ENCODE measurements around the gene CEACAM6.

Gene CEACAM6

GRCh38 chr19:41734156-41734555 lies 21.2 kb upstream of the CEACAM6 start:
- TF ChIP-seq, protein P1, sequence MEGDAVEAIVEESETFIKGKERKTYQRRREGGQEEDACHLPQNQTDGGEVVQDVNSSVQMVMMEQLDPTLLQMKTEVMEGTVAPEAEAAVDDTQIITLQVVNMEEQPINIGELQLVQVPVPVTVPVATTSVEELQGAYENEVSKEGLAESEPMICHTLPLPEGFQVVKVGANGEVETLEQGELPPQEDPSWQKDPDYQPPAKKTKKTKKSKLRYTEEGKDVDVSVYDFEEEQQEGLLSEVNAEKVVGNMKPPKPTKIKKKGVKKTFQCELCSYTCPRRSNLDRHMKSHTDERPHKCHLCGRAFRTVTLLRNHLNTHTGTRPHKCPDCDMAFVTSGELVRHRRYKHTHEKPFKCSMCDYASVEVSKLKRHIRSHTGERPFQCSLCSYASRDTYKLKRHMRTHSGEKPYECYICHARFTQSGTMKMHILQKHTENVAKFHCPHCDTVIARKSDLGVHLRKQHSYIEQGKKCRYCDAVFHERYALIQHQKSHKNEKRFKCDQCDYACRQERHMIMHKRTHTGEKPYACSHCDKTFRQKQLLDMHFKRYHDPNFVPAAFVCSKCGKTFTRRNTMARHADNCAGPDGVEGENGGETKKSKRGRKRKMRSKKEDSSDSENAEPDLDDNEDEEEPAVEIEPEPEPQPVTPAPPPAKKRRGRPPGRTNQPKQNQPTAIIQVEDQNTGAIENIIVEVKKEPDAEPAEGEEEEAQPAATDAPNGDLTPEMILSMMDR (conservative IDR thresholded peaks at IDR 0.05; ENCODE audit: low read depth, low read length), result no peak
- Histone ChIP-seq H3K9ac (no peak overlapping the region), H3K4me3 (IDR thresholded peaks at IDR 0.05; ENCODE audit: insufficient read depth, low read depth, low read length) (no peak overlapping the region), H3K79me2 (ENCODE audit: insufficient read depth, low read depth) (no peaks in the 10 kb centered on the region), H3K27ac (no peak overlapping the region), H2AFZ (ENCODE audit: low read depth) (no peak overlapping the region), H4K20me1 (ENCODE audit: insufficient read depth) (no peaks in the 10 kb centered on the region), H3K36me3 (ENCODE audit: insufficient read depth) (no peaks in the 10 kb centered on the region), H3K4me1 (ENCODE audit: low read depth, poor library complexity, severe bottlenecking) (no peaks in the 10 kb centered on the region), H3K27me3 (ENCODE audit: insufficient read depth, low read depth) (peaks cover 81% of the 10 kb centered on the region; the same call in 1 of the 2 replicates), H3K4me2 (no peak overlapping the region)

DNA sequence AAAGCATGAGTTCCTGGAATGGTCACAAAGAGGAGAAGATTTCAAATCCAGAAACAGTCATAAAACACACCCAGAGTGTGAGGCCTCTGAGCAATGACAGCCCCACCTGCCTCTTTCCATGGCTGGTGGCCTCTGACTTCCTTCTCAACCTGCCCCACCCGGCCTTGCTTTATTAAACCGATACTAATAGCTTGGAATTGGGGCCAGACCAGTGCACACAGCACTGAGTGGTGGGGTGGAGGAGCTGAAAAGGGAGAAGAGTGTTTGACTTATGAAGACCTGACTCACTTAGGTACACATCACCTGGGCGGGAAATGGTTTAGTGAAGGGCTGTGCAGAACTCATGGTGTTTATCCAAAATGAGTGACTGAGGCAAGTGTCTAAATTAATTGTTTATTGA lies 20.7 kb upstream of the CEACAM6 start:
- Histone ChIP-seq H3K27ac (no peak overlapping the region), H3K27me3 (ENCODE audit: insufficient read depth, low read depth) (peaks cover 83% of the 10 kb centered on the region; the same call in 1 of the 2 replicates), H4K20me1 (ENCODE audit: insufficient read depth) (no peaks in the 10 kb centered on the region), H3K36me3 (ENCODE audit: insufficient read depth) (no peaks in the 10 kb centered on the region), H3K9ac (no peak overlapping the region), H3K4me3 (IDR thresholded peaks at IDR 0.05; ENCODE audit: insufficient read depth, low read depth, low read length) (no peak overlapping the region), H3K4me1 (ENCODE audit: low read depth, poor library complexity, severe bottlenecking) (no peaks in the 10 kb centered on the region), H2AFZ (ENCODE audit: low read depth) (no peak overlapping the region), H3K4me2 (no peak overlapping the region), H3K79me2 (ENCODE audit: insufficient read depth, low read depth) (no peaks in the 10 kb centered on the region)
- TF ChIP-seq, protein P1 (conservative IDR thresholded peaks at IDR 0.05; ENCODE audit: low read depth, low read length), result no peak

DNA sequence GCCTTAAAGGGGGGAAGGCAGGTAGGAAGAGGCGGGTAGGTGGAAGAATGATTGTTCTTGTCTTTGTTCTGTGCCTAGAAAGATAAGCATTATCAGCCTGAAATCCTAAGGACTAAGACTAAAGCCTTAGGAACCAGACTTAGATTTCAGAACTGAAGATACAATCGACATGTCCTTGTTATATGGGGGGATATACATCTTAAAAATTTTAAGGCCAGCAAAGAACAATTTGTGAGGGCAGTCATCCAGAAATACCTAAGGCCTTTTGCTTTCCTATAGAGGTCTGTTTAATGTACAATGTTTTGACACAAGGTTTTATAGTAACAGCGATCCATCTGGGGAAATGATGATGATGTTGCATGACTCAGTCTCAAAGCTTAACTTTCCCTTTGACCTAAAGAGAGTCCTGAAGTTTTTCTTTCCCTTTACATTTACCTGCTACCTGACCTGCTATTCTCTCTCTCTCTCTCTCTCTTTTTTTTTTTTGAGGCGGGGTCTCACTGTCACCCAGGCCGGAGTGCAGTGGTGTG lies 20.2 kb upstream of the CEACAM6 start:
- H3K9ac ChIP-seq, result no peak overlapping the region
- H4K20me1 ChIP-seq (ENCODE audit: insufficient read depth), result no peaks in the 10 kb centered on the region
- no peaks in the 10 kb centered on the region for H3K4me1 ChIP-seq (ENCODE audit: low read depth, poor library complexity, severe bottlenecking)
- H3K79me2 ChIP-seq (ENCODE audit: insufficient read depth, low read depth), result no peaks in the 10 kb centered on the region
- no peak overlapping the region for H3K4me2 ChIP-seq
- peaks cover 86% of the 10 kb centered on the region; the same call in 1 of the 2 replicates for H3K27me3 ChIP-seq (ENCODE audit: insufficient read depth, low read depth)
- H3K4me3 ChIP-seq (IDR thresholded peaks at IDR 0.05; ENCODE audit: insufficient read depth, low read depth, low read length), result no peak overlapping the region
- no peak overlapping the region for H2AFZ ChIP-seq (ENCODE audit: low read depth)
- TF ChIP-seq, protein P1 (conservative IDR thresholded peaks at IDR 0.05; ENCODE audit: low read depth, low read length), result no peak
- no peaks in the 10 kb centered on the region for H3K36me3 ChIP-seq (ENCODE audit: insufficient read depth)
- H3K27ac ChIP-seq, result no peak overlapping the region

DNA sequence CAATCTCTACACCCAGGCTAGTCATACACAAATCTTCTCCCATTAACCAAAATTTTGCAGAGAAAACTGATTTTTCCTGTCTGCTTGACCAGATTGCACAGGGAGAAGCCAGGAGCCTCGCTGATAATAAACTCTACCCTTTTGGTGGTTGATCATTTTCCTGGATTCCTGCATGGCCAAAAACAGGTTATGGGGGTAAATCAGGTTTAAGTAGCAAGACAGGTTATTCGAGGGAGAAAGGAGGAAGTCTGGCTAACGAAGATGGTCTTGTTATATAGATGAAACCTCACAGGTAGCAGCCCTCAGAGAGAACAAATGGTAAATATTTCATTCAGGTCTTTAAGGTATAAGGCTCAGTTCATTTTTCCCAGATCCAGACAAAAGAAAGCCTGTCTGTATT lies 16.0 kb upstream of the CEACAM6 start:
- H3K27me3 ChIP-seq (ENCODE audit: insufficient read depth, low read depth), result peaks cover 91% of the 10 kb centered on the region; the same call in 1 of the 2 replicates
- no peaks in the 10 kb centered on the region for H3K79me2 ChIP-seq (ENCODE audit: insufficient read depth, low read depth)
- no peak overlapping the region for H3K4me2 ChIP-seq
- TF ChIP-seq, protein P1 (conservative IDR thresholded peaks at IDR 0.05; ENCODE audit: low read depth, low read length), result no peak
- H3K4me3 ChIP-seq (IDR thresholded peaks at IDR 0.05; ENCODE audit: insufficient read depth, low read depth, low read length), result no peak overlapping the region
- H3K4me1 ChIP-seq (ENCODE audit: low read depth, poor library complexity, severe bottlenecking), result no peaks in the 10 kb centered on the region
- H3K9ac ChIP-seq, result no peak overlapping the region
- H3K27ac ChIP-seq, result no peak overlapping the region
- H3K36me3 ChIP-seq (ENCODE audit: insufficient read depth), result no peaks in the 10 kb centered on the region
- no peak overlapping the region for H2AFZ ChIP-seq (ENCODE audit: low read depth)
- no peaks in the 10 kb centered on the region for H4K20me1 ChIP-seq (ENCODE audit: insufficient read depth)

Measured in KMS-11 (cell line).